ENCODE results near the gene EFHB.
"Not testable (repeated sequence)": the region's sequence is repeated elsewhere in the genome, so short reads cannot be mapped to it uniquely, and the experiment has no call there.

Gene EFHB

GRCh38 chr3:19899264-19899663 is 34.8 kb downstream of the EFHB start:
- TF ChIP-seq MAX (IDR thresholded peaks at IDR 0.05; ENCODE audit: low read depth, low read length) (no peak), MYC (IDR thresholded peaks at IDR 0.05; ENCODE audit: low read depth, low read length) (no peak), POLR2A (IDR thresholded peaks at IDR 0.05; ENCODE audit: extremely low read depth, insufficient read length) (no peak)
- TF ChIP-seq, protein P1, sequence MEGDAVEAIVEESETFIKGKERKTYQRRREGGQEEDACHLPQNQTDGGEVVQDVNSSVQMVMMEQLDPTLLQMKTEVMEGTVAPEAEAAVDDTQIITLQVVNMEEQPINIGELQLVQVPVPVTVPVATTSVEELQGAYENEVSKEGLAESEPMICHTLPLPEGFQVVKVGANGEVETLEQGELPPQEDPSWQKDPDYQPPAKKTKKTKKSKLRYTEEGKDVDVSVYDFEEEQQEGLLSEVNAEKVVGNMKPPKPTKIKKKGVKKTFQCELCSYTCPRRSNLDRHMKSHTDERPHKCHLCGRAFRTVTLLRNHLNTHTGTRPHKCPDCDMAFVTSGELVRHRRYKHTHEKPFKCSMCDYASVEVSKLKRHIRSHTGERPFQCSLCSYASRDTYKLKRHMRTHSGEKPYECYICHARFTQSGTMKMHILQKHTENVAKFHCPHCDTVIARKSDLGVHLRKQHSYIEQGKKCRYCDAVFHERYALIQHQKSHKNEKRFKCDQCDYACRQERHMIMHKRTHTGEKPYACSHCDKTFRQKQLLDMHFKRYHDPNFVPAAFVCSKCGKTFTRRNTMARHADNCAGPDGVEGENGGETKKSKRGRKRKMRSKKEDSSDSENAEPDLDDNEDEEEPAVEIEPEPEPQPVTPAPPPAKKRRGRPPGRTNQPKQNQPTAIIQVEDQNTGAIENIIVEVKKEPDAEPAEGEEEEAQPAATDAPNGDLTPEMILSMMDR (IDR thresholded peaks at IDR 0.05; ENCODE audit: low read depth, low read length) = no peak
- no peak for DNase-seq (ENCODE audit: low read depth)
- no peak overlapping the region for H3K4me3 ChIP-seq (ENCODE audit: low read depth, low read length)

DNA sequence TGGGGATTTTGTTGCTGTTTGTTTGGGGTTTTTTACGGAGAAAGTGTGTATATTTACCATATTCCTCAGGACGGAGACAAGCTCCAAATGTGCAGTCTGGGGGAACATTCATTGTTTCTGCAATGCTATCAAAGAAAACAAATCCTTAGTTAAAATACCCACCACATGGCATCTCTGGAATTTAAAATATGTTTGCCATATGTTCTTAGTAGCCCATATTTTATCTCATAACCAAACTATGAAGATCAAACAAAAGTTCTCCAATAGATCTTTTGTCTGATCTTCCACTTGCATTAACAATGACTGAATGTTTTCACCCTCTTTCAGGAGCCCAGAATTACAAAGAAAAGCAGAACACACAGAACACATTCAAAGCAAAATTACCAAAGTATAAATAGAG is 35.3 kb downstream of the EFHB start:
- TF ChIP-seq, protein P1 (IDR thresholded peaks at IDR 0.05; ENCODE audit: low read depth, low read length) = no peak
- TF ChIP-seq POLR2A (IDR thresholded peaks at IDR 0.05; ENCODE audit: extremely low read depth, insufficient read length) (no peak), MAX (IDR thresholded peaks at IDR 0.05; ENCODE audit: low read depth, low read length) (no peak), MYC (IDR thresholded peaks at IDR 0.05; ENCODE audit: low read depth, low read length) (no peak)
- no peak overlapping the region for H3K4me3 ChIP-seq (ENCODE audit: low read depth, low read length)
- DNase-seq (ENCODE audit: low read depth) = no peak

- H3K4me3 ChIP-seq (ENCODE audit: low read depth, low read length) = no peak overlapping the region
- no peak for TF ChIP-seq POLR2A (IDR thresholded peaks at IDR 0.05; ENCODE audit: extremely low read depth, insufficient read length)
- TF ChIP-seq, protein P1 (IDR thresholded peaks at IDR 0.05; ENCODE audit: low read depth, low read length) = no peak
- TF ChIP-seq MAX (IDR thresholded peaks at IDR 0.05; ENCODE audit: low read depth, low read length) = no peak
- no peak for TF ChIP-seq MYC (IDR thresholded peaks at IDR 0.05; ENCODE audit: low read depth, low read length)
- DNase-seq (ENCODE audit: low read depth) = no peak
These were observed 42.3 kb downstream of the EFHB start for GRCh38 chr3:19891740-19892139.

DNA sequence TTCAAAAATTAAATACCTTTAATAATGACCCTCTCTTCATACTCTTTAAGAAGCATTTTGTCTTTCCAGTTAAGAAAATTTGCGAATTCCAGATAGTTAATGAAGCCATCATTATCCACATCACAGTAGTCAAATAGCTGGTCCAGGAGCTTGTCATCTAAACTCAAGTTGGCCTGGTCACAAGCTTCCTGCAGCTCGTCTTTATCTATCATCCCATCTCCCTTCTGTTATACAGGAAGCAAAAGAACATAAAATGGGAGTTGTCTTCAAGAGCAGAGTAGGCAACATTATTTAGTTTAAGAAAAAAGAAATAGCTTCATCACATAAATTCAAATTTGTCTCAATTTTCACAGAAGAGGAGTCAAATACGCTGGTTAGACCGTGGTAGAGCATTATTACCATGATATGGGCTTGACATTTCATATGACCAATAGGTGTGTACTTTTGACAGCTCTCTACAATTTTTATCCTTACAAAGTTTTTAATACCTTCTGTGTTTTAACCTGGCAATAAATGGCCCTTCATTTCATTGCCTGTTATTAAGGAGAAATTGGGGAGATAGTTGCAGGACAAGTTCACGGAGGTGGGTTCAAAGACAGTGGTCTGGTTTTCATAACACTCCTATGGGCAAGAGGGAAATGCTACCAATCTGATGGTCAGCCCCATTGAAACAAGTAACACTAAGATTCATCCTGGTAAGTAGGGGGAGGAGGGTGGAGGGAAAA is 45.4 kb downstream of the EFHB start:
- no peak overlapping the region for H3K4me3 ChIP-seq (ENCODE audit: low read depth, low read length)
- TF ChIP-seq MYC (IDR thresholded peaks at IDR 0.05; ENCODE audit: low read depth, low read length) (no peak), MAX (IDR thresholded peaks at IDR 0.05; ENCODE audit: low read depth, low read length) (no peak), POLR2A (IDR thresholded peaks at IDR 0.05; ENCODE audit: extremely low read depth, insufficient read length) (no peak)
- TF ChIP-seq, protein P1 (IDR thresholded peaks at IDR 0.05; ENCODE audit: low read depth, low read length) = no peak

GRCh38 chr3:19887122-19887521 is 46.9 kb downstream of the EFHB start:
- not testable (repeated sequence) for DNase-seq (ENCODE audit: low read depth); H3K4me3 ChIP-seq (ENCODE audit: low read depth, low read length)

More for the DNA sequence above, 45.4 kb downstream of the EFHB start:
- DNase-seq (ENCODE audit: low read depth) = no peak

DNA sequence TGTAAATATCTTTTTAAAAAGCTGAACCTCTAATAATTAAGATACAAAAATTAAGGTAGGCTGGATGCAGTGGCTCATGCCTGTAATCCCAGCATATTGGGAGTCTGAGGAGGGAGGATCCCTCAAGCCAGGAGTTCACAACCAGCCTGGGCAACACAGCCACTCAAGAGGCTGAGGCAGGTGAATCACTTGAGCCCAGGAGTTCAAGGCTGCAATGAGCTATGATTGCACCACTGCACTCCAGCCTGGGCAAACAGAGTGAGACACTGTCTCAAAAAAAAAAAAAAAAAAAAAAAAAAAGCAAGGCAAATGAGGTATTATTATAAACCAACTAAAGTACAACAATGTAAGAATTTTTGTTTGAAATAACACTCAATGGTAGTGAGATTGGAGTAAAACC is 47.6 kb downstream of the EFHB start:
- no peak for DNase-seq (ENCODE audit: low read depth)
- H3K4me3 ChIP-seq (ENCODE audit: low read depth, low read length) = no peak overlapping the region
- no peak for TF ChIP-seq POLR2A (IDR thresholded peaks at IDR 0.05; ENCODE audit: extremely low read depth, insufficient read length)
- no peak for TF ChIP-seq MAX (IDR thresholded peaks at IDR 0.05; ENCODE audit: low read depth, low read length)
- TF ChIP-seq, protein P1 (IDR thresholded peaks at IDR 0.05; ENCODE audit: low read depth, low read length) = no peak
- TF ChIP-seq MYC (IDR thresholded peaks at IDR 0.05; ENCODE audit: low read depth, low read length) = no peak

Measured in NB4 (cell line).